HG03108 (cell line): ENCODE measurements around the gene MAD1L1.

Experiments
- ATAC-seq: cut with Tn5 transposase; IDR thresholded peaks from one replicate; pipeline ENCODE4 v1.9.1; 2021; ENCODE audit warnings: moderate library complexity; ENCODE audit not compliant: unreplicated experiment

The MAD1L1 gene

GRCh38 chr7:2219606-2220005 lies 13.1 kb downstream of the MAD1L1 start:
- ATAC-seq, result no peak

GRCh38 chr7:2219136-2219535 lies 13.6 kb downstream of the MAD1L1 start:
- ATAC-seq, result no peak

GRCh38 chr7:2218444-2218785 lies 14.3 kb downstream of the MAD1L1 start:
- no peak for ATAC-seq

- no peak for ATAC-seq
Observed at GRCh38 chr7:2217716-2218443, 14.9 kb downstream of the MAD1L1 start.

- no peak for ATAC-seq
Observed at GRCh38 chr7:2217206-2217605, 15.5 kb downstream of the MAD1L1 start.

- no peak for ATAC-seq
Observed at GRCh38 chr7:2215851-2216250, 16.9 kb downstream of the MAD1L1 start.

GRCh38 chr7:2214636-2215035 lies 18.1 kb downstream of the MAD1L1 start:
- ATAC-seq, result no peak

GRCh38 chr7:2213551-2214215 lies 19.1 kb downstream of the MAD1L1 start:
- ATAC-seq, result no peak

- no peak for ATAC-seq
Observed at GRCh38 chr7:2212906-2213305, 19.8 kb downstream of the MAD1L1 start.

- no peak for ATAC-seq
Observed at GRCh38 chr7:2211926-2212325, 20.8 kb downstream of the MAD1L1 start.

GRCh38 chr7:2211259-2211880 lies 21.4 kb downstream of the MAD1L1 start:
- no peak for ATAC-seq

- ATAC-seq, result no peak
Observed at GRCh38 chr7:2210551-2211258, 22.0 kb downstream of the MAD1L1 start.

- no peak for ATAC-seq
Observed at GRCh38 chr7:2209961-2210323, 22.8 kb downstream of the MAD1L1 start.

GRCh38 chr7:2209146-2209960 lies 23.4 kb downstream of the MAD1L1 start:
- peak; percentile 53 for ATAC-seq

GRCh38 chr7:2208712-2209111 lies 24.0 kb downstream of the MAD1L1 start:
- no peak for ATAC-seq

- ATAC-seq, result no peak
Observed at GRCh38 chr7:2205036-2205780, 27.5 kb downstream of the MAD1L1 start.

- no peak for ATAC-seq
Observed at GRCh38 chr7:2204446-2204845, 28.3 kb downstream of the MAD1L1 start.

GRCh38 chr7:2203766-2204300 lies 28.9 kb downstream of the MAD1L1 start:
- no peak for ATAC-seq

- no peak for ATAC-seq
Observed at GRCh38 chr7:2202901-2203765, 29.6 kb downstream of the MAD1L1 start.
